ENCODE results near the gene ACTL7A. TPM values are rescaled to one million over a fixed set of nuclear protein-coding genes. Genes with fewer than 3 reads are reported as not detected.

Gene ACTL7A
- total and polyA plus RNA-seq, 9 of the 15 experiments (the other 6 are each of a cell fraction or from before 2014, with no cell fraction given) = not detected

- no peaks in the 10 kb centered on the region for H3K9me1 ChIP-seq (ENCODE audit: control insufficient read depth, insufficient read depth, low read length)
- no peak overlapping the region for H2AFZ ChIP-seq (ENCODE audit: low read depth, low read length)
- H3K27me3 ChIP-seq (ENCODE audit: control insufficient read depth in 2 of 2, insufficient read depth in 2 of 2, low read length in 2 of 2) = no peaks in the 10 kb centered on the region; a peak in 1 of 5 replicates
- intact Hi-C loops (cut with micrococcal nuclease) (no loop called here), in situ Hi-C loops (cut with MboI) (no loop called here)
- WGBS (ENCODE audit: insufficient coverage, low coverage, missing lambda C conversion rate) = 55% methylated on average over 3 of the region's 3 CpGs
- DNase-seq (ENCODE audit: extremely low read depth in 1 of 4, low spot score in 3 of 4) = no peak
- H4K20me1 ChIP-seq (replicated peaks; ENCODE audit: control insufficient read depth, insufficient read depth, low read length) = no peaks in the 10 kb centered on the region
- ChIA-PET CTCF (ENCODE audit: low intra/inter-chr PET ratio) (no interaction called here), POLR2A (interaction anchor here (0.8 to 1.0 kb wide), 3 partner anchors 20 to 27 kb away, joined by 3 read pairs; no protein-coding TSS in a partner anchor)
- H3K27ac ChIP-seq (ENCODE audit: extremely low read depth, low read depth, low read length) = no peak overlapping the region
- H3K9me3 ChIP-seq (replicated peaks; ENCODE audit: control insufficient read depth, insufficient read depth, low read depth, low read length) = no peaks in the 10 kb centered on the region
- no peak overlapping the region for H3K4me3 ChIP-seq
- FAIRE-seq = no peak
- ATAC-seq = no peak
- no TSS peak for BruUV-seq (replicated peaks)
- no peak overlapping the region for H3K9ac ChIP-seq (ENCODE audit: insufficient read depth in 1 of 2, low read depth in 2 of 2, low read length in 2 of 2)
- H3K4me2 ChIP-seq (ENCODE audit: insufficient read depth, low read length) = no peak overlapping the region
- H3K36me3 ChIP-seq (ENCODE audit: control insufficient read depth, insufficient read depth, low read length) = peaks cover 12% of the 10 kb centered on the region; the same call in 2 of the 3 replicates
- no peaks in the 10 kb centered on the region for H3K79me2 ChIP-seq (ENCODE audit: control insufficient read depth, insufficient read depth, low read length)
- H3K4me1 ChIP-seq (replicated peaks in 1 of 2; ENCODE audit: control insufficient read depth in 2 of 2, insufficient read depth in 2 of 2, low read length in 2 of 2) = no peaks in the 10 kb centered on the region
- TF ChIP-seq, protein P1, sequence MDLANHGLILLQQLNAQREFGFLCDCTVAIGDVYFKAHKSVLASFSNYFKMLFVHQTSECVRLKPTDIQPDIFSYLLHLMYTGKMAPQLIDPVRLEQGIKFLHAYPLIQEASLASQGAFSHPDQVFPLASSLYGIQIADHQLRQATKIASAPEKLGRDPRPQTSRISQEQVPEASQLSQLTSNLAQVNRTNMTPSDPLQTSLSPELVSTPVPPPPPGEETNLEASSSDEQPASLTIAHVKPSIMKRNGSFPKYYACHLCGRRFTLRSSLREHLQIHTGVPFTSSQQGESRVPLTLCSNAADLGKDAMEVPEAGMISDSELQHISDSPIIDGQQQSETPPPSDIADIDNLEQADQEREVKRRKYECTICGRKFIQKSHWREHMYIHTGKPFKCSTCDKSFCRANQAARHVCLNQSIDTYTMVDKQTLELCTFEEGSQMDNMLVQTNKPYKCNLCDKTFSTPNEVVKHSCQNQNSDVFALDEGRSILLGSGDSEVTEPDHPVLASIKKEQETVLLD (IDR thresholded peaks at IDR 0.05) = no peak
- TF ChIP-seq YBX1 (IDR thresholded peaks at IDR 0.05) = no peak
- no peak for TF ChIP-seq ZNF280A (IDR thresholded peaks at IDR 0.05; ENCODE audit: low read depth, partially characterized antibody)
- TF ChIP-seq BACH1 (tag; IDR thresholded peaks at IDR 0.05) = no peak
- TF ChIP-seq ZKSCAN3 (CRISPR knock-in tag; IDR thresholded peaks at IDR 0.05) = no peak
- TF ChIP-seq PML (IDR thresholded peaks at IDR 0.05; ENCODE audit: low read length) = no peak
- no peak for TF ChIP-seq MTF1 (CRISPR knock-in tag; IDR thresholded peaks at IDR 0.05; ENCODE audit: borderline replicate concordance)
- no peak for TF ChIP-seq ZNF253 (CRISPR knock-in tag; conservative IDR thresholded peaks at IDR 0.05)
- TF ChIP-seq, protein P2, sequence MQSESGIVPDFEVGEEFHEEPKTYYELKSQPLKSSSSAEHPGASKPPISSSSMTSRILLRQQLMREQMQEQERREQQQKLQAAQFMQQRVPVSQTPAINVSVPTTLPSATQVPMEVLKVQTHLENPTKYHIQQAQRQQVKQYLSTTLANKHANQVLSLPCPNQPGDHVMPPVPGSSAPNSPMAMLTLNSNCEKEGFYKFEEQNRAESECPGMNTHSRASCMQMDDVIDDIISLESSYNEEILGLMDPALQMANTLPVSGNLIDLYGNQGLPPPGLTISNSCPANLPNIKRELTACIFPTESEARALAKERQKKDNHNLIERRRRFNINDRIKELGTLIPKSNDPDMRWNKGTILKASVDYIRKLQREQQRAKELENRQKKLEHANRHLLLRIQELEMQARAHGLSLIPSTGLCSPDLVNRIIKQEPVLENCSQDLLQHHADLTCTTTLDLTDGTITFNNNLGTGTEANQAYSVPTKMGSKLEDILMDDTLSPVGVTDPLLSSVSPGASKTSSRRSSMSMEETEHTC (IDR thresholded peaks at IDR 0.05) = no peak
- no peak for TF ChIP-seq ZNF696 (CRISPR knock-in tag; conservative IDR thresholded peaks at IDR 0.05)
- no peak for TF ChIP-seq ZFP30 (CRISPR knock-in tag; IDR thresholded peaks at IDR 0.05; ENCODE audit: borderline replicate concordance)
- TF ChIP-seq RNF2 (IDR thresholded peaks at IDR 0.05) = no peak
- TF ChIP-seq, protein P3, sequence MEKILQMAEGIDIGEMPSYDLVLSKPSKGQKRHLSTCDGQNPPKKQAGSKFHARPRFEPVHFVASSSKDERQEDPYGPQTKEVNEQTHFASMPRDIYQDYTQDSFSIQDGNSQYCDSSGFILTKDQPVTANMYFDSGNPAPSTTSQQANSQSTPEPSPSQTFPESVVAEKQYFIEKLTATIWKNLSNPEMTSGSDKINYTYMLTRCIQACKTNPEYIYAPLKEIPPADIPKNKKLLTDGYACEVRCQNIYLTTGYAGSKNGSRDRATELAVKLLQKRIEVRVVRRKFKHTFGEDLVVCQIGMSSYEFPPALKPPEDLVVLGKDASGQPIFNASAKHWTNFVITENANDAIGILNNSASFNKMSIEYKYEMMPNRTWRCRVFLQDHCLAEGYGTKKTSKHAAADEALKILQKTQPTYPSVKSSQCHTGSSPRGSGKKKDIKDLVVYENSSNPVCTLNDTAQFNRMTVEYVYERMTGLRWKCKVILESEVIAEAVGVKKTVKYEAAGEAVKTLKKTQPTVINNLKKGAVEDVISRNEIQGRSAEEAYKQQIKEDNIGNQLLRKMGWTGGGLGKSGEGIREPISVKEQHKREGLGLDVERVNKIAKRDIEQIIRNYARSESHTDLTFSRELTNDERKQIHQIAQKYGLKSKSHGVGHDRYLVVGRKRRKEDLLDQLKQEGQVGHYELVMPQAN (IDR thresholded peaks at IDR 0.05; ENCODE audit: borderline replicate concordance) = no peak
- TF ChIP-seq JUNB (CRISPR knock-in tag; conservative IDR thresholded peaks at IDR 0.05) = no peak
- TF ChIP-seq, protein P4, sequence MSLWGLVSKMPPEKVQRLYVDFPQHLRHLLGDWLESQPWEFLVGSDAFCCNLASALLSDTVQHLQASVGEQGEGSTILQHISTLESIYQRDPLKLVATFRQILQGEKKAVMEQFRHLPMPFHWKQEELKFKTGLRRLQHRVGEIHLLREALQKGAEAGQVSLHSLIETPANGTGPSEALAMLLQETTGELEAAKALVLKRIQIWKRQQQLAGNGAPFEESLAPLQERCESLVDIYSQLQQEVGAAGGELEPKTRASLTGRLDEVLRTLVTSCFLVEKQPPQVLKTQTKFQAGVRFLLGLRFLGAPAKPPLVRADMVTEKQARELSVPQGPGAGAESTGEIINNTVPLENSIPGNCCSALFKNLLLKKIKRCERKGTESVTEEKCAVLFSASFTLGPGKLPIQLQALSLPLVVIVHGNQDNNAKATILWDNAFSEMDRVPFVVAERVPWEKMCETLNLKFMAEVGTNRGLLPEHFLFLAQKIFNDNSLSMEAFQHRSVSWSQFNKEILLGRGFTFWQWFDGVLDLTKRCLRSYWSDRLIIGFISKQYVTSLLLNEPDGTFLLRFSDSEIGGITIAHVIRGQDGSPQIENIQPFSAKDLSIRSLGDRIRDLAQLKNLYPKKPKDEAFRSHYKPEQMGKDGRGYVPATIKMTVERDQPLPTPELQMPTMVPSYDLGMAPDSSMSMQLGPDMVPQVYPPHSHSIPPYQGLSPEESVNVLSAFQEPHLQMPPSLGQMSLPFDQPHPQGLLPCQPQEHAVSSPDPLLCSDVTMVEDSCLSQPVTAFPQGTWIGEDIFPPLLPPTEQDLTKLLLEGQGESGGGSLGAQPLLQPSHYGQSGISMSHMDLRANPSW (CRISPR knock-in tag; IDR thresholded peaks at IDR 0.05) = no peak
Observed at GRCh38 chr9:108863891-108864290, 1.8 kb downstream of the ACTL7A start.

Measured in K562 (cell line).